HL-60/S4 (cell line): ENCODE data around the gene FBN1.

Source experiments
- in situ Hi-C: fragments of 300-500 bp; cut with MboI; formaldehyde crosslinking; loops from 2 replicates; pipeline ENCODE4 v1.14.3; 2022; ENCODE audit warnings: low sequenced_read_pairs

The FBN1 gene

DNA sequence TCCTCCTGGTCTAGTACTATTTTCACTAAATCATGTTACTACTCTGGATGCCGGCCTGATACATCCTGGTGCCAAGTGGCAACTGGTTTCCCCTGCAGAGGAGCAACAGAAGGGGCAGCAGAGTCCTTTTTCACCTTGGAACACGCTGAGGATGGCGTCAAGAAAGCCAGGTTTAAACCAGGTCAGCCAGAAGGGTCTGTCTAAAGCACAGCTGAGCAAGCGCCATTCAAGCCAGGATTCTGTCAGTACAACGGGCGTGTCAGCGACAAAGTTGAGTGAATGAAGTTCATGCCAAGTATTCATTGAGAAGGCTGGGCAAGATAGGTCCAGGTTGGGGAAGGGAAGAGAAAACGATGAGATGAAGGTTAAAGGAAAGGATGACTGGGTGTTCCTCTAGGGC, 88.2 kb downstream of the FBN1 start:
- in situ Hi-C loops = no loop called here

DNA sequence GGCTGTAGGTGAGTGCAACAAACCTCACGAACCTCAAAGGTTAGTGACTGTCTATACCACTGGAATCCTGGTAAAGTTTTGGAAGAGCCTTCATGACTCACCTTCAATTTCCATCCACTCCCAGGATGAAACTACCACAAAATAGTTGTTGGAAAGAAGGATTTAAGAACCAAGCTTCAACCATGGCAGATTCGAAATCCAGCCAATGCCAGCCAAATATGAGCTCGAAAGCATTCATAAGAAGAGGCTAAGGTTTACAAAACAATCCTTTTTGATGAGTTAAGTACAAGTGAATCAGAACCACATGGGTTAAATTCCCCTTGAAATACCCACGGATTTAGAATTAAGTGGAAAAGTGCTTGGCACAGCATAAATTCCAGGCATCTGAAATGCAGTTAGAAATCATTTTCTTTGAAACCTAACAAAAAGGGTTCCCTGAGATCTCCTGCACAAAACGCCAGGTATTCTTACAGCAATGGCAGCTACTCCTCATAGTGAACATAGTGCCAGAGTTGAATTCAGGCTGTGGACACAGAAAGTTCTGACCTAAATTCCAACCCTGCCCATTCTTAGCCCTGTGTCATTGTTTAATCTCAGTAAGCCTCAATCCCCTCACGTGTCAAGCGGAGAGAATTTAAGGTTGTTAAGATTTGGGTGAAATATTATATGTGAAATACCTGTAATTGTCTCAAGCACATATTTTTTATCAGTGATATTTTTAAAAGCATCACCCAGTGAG, 89.2 kb downstream of the FBN1 start:
- in situ Hi-C loops = no loop called here

DNA sequence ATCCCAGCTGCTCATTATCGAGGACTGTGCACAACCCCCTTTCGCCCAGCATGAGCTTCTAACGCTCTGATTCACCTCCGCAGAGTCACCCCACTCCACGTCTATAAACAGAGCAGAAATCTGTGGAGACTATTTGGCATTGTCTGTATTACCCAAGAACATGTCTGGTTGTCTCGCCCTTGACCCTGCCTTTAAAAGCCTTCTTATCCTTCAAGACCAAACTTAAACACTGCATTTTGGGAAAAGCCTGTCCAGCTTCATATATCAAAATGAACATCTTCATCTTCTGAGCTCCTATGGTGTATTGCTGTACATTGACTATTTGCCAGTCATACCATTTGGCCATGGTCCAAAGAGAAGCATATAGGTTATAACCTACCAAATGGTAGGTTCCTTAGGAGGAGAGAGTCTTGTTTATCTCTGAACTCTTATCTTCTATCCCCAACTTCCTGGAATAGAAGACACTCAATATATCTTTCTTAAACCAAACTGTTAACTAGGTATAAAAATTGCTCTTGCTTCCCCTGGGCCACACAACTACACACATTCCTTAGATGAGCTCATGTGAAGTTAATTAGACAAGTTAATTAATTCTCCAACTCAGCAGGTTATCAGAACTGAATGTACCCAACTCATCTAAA, 90.1 kb downstream of the FBN1 start:
- in situ Hi-C loops = no loop called here

DNA sequence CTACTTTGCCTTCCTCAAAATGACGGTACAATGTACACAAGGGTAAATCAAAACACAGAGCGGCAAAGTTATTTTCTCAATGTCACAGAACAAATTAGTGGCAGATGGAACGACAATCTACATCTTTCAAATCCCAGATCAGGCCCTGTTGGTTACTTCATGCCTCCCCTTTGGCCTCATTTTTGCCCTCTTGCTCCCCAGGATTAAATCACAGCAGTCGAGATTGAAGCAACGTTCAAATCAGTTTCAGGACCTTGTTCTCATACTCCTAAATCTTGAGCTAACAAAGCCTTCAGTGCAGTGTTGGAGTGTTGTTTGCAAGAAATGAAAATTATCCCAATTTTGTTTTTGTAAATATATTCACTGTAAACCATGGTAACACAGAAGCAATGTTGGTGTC, 91.4 kb downstream of the FBN1 start:
- in situ Hi-C loops = no loop called here

DNA sequence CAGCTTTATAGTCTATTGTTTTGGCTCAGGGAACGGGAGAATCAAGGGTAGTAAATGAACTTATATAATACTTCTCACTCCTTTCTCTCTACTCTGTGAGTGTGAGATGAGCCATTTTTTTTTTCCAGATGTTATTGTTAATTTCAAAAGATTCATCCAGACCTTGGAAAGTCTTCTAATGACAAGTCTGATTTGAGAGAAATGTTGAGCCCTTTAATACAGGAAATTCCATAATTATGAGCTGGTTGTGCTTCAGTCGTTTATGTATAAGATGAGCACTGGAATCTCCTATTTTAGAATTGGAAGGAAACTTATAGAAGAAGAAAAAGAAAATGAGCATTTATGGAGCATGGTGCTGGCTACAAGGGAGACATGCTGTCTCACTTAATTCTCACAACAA, 92.0 kb downstream of the FBN1 start:
- in situ Hi-C loops = no loop called here

DNA sequence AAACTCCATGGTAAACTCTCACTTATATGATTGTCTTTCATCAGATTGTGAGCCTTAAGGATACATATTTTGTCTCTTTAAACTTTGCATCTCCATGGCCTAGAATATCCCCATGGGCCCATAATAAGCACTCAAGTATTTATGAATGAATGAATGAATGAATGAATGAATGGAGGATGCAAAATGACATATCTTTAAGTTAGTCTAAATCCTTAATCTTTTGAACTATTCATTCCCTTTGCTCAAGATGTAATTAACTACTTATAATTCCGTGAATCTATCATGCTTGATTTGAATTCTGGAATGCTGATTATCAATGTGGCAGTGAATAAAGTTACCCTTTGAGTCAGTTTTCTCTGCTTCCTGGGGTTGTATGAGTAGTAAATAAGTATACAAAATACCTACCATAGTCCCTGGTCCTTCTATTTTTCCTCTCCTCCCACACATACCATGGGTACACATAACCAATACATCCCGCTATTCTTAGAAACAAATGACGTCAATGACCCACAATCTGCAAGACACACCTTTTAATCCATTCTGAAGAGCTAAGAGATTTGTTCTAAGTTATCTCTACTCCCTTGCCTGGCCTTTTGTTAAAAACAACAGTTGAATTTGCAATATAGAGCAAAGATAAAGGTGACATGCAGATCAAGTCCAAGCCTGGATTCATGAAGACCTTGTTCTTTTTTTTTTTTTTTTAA, 94.5 kb downstream of the FBN1 start:
- in situ Hi-C loops = no loop called here

DNA sequence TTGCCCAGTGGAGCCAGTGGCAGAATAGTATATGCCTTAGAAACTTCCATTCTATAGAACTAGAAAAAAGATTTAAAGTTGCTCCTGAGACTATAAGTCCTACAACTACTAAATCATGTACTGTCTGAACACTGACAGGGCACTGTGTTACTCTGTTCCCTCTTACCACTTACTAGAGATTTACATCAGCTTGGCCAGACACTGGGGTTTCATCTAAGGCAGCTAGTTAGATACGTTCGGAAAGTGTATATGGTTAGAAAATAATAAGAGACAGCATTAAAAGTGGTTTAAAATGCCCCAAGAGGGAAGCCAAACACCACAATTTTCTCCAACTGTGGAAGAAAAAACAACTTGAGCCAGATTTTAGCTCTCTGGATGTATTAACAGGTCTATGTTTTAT, 97.1 kb downstream of the FBN1 start:
- in situ Hi-C loops = no loop called here

DNA sequence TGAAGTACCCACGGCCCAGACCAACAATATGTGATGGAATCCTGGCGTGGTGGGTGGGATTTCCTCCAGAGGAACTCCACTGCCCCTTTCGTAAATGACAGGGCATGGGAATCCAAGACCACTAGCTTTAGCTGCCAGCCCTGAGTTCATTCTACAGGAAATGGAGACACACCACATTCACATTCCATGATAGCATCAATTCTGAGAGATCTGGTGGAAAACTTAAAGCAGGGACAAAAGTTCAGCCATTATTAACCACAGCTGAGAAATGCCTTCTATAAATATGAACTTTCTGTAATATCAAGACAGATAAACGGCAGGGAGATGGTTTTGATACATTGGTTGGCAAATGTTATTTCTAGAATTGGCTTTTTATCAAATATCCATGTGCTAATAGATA, 98.2 kb downstream of the FBN1 start:
- in situ Hi-C loops = no loop called here

DNA sequence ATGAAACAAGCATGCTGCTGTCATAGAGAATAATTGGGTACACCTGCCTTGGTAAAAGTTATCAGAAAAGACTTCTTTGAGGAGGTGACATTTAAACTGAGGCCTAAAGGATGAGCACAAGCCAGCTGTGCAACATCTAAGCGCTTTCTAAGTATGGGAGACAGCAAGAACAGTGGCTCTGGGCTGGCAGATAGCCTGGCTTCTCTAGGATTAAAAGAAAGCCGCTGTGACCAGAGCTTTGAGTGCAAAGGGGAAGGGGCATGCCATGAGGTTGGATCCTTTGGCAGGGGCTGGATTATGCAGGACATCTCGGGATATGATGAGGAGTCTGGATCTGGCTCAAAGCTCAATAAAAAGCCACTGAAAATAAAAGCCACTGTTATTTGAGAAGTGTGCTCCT, 99.2 kb downstream of the FBN1 start:
- in situ Hi-C loops = no loop called here

DNA sequence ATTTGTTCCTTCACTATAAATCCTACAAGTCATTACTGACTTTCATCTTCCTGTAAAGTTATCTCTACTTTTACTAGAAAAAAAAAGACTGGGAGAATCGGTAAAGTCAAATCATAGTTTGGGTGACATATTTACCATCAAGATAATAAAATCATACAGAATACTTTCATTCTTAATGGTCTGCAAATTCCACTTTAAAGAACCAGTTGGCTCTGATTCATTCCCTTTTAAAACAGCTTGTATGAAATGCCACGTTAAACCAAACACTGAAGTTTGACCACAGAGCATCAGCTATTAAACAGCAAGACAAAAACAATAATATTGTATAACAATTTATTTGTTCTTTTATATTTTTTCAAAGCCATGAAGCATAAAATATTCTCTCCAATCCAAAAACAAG, 100.7 kb downstream of the FBN1 start:
- in situ Hi-C loops = no loop called here

DNA sequence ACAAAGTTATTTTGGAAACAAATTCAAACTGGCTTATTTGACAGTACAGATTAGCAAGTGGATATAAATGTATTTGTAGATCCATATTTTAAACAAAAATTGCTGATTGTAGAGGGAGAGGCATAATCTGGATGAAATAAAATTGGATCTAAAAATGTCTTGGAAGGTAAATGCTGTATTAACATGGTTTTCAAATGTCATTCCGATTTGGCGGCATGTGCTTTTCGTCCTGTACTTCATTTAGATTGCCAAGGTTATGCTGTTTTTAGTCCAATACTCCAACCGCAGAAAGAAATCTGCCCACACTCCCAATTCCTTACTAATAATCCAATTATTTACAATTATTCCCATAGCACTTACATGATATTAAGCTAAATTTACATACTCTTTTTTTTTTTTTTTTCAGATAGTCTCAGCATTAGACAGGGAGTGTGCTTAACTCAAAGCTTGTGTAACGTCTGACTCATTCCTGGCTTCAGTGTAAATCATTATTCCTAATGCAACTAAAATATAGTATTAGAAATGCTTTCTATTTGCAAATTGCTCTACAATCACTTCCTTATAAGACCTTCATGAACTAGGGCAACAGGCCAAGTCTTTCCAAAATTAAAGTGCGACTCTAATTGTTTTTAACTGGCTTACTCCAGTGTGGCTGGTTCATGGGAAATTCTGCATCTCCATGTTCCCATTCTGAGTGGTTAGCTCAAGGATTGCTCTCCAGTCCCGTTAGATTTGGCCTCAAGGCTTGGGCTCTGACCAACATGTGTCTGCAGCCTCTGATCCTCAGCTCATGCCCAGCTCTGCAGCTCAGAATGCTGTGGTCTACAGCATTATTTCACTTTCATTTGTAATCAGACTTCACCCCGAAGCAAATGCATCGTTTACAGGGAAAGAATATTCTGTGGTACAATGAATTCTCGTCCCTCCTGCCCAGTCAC, 103.9 kb downstream of the FBN1 start:
- in situ Hi-C loops = no loop called here

DNA sequence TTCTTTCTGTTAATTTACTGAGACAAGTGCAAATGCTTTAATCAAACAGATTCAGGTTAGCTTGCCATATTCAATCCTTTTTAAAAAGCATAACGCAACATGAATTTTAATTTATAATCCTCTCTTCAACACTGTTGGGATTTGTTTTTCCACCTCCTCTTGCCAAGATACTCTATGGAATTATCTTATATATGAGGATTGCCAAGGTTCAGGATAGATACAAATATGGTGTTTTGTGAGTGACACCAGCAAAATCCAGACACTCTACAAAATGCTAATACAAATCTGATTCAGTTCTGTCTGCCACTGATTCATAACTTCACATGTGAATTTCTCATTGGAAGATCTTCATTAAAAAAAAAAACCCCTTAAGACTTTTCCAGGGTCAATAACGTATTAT, 104.8 kb downstream of the FBN1 start:
- in situ Hi-C loops = no loop called here

DNA sequence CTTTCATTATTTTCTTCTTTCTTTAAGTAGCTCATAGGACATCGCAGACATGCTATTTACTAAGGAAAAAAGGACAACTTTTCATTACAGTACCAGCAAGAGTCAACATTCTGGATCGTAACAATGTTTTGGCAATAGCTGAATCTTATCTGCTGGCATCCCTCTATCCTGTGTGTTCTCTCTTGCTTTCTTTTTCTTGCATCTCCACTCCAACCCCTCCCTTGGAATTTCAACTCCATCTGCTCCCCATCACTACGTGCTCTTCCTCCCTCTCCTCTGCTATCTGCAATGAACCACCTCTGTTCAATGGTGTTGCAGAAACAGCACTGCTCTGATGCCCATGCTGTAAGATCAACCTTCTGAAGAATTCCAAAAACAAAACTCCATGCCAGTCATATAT, 106.6 kb downstream of the FBN1 start:
- in situ Hi-C loops = no loop called here

DNA sequence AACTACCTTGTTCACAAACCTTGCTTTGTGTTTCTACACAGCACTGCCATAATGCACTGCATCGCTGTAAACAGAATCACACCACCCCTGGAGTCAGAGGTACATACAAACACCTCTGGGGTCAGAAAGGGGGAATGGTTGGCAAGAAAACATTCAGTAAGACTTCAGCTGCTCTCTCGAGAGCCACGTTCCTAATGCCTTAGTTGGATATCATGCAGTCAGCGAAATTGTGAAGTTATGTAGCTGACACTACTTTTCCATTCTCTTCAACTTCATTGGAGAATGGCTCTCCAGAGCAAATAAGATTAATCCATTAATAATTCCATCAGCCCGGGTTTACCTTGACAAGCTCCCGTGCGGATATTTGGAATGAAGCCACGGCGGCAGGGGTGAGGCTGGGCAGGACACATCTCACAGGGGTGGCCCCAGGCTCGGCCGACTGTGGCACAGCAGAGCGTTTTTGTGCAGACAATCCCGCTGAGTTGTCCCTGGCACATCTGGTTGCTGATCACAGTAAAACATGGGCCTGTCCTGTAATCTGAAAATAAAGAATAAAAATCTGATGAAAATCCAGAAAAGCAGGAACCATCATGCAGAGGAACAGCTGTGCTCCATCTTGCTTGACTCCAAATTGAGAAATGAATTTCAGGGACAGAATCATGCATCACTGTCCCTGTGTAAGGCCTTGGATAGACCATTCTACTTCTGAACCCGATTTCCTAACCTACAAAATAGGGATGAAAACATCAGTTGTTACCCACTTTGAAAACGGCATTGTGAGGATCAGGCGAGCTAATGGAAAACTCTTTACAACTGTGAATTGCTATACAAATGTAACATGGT, 108.0 kb downstream of the FBN1 start:
- in situ Hi-C loops = no loop called here

DNA sequence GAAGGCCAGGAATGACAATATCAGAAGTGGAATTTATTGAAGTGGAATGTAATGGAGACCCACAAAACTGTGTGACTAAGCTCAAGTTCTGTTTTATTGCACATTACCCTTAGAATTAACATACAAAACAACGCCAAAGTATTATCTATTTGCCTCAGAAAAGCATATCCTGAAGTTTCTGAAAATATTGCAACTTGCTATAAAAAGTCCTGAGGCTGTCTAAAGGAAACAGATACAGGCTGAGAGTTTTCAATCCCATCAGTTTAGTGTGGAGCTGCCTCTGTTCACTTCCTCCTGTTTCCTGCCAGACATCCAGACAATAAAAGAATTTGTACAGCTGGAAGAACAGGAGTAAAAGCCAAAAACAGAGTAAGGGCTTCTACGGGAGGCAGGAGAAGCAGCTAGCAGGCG, 108.8 kb downstream of the FBN1 start:
- in situ Hi-C loops = no loop called here

DNA sequence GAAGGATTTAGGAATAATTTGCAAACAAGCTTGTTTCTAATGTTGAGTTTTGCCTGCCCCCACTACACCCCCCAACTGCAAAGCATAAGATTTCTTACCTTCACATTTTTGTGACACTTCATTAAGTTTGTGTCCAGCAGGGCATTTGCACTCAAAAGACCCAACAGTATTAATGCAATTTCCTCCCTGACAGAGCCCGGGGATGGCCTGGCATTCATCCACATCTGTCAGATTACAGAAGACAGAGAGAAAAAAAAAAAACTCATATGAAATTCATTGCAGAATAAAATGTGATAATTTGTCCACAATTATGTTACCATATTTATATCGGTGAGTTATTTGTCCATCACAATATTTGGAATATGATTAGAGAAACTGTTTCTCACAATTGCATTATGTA, 111.5 kb downstream of the FBN1 start:
- in situ Hi-C loops = no loop called here

DNA sequence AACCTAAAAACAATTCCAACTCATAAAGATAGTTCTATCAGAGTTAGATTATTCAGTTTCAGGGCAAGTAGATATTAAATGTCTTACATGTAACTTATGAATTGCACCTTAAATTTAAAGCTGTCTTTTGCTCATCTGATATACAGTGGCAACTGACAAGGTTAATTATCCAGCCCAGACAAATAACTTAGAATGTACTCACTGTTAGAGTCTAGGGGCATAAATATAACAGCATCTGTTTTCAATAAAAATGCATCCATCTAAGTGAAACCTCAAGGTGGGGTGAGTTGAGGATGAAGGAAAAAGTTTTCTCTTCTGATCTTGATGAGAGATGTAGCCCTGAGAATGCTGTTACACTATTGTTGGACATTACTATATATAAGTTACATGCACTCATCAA, 112.6 kb downstream of the FBN1 start:
- in situ Hi-C loops = no loop called here

DNA sequence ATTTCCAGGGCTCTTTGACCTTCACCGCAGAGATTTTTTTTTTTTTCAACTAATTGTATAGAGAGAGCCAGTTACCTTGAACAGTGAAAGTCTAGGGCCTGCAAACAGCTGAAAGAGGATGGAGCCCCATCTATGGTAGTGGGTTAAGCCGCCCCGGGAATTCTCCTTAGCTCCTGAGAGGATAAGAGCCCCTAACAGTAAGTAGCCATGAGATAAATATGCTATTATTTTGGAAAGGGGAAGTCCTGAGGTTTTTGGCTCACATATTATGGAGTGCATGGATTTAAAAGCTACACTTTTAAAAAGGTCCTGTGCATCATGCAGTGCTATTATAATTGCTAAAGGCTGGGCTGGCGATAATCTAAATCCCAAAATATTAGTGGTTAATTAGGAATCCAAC, 115.0 kb downstream of the FBN1 start:
- in situ Hi-C loops = no loop called here

DNA sequence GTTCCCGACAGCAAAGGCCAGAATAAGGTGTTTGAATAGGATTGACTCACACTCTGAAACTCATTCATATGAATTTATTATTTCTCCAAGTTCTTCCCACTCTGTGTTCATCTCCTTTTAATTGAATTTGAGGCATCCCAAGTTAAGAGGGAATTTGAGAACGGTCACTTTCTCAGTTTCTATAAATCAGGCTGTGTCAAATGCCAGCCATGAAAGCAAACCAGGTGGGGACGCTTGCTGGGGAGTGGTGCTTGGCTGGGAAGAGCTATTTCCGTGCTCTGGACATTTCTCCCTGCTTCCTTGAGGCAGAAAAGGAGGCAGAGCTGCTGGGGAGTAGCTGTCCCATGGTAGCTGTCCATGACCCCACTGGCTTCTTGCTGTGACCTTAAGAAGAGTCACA, 116.6 kb downstream of the FBN1 start:
- in situ Hi-C loops = no loop called here

DNA sequence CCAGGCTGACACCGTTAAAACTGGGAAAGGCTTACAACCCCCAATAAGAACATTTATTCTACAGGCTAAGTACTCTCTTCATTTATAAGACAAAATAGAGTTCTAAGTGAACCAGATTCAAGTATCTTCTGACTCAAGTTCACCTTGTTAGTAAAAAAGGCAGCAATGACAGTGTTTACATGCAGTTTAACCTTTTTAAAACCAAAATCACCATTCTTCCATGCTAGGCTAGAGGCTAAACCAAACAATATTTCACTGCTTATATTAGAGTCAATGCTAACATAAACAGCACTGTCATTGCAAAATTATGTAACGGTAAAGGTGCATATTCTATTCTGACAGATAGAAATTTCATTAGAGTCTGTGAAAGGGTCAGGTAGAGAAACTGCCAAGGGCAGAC, 118.0 kb downstream of the FBN1 start:
- in situ Hi-C loops = no loop called here
